AG04449 (cell line): ENCODE measurements around the gene NDP.
A peak's percentile ranks its signal among the peaks of the same experiment; 100 is the strongest.
"Not testable (repeated sequence)": the region's sequence is repeated elsewhere in the genome, so short reads cannot be mapped to it uniquely, and the experiment has no call there.

Experiments
- CTCF ChIA-PET: fragments of 350-600 bp; formaldehyde crosslinking; extraction: SDS; loops from one replicate; lab custom pipeline; 2021; ENCODE audit warnings: antibody characterized with exemption; lab: Yijun Ruan, JAX
- POLR2A ChIA-PET: fragments of 400-600, 350-600 bp; formaldehyde crosslinking; extraction: SDS; loops from one replicate; lab custom pipeline; 2020; ENCODE audit warnings: antibody characterized with exemption, inconsistent platforms; lab: Yijun Ruan, JAX
- DNase-seq: peaks from one replicate; pipeline ENCODE4 v3.0.0-alpha.2; 2010; ENCODE audit warnings: low read depth, low spot score
- H3K4me3 ChIP-seq: 2 replicates; pipeline ENCODE4 v1.5.1; 2011; ENCODE audit warnings: low read depth, mild to moderate bottlenecking, control low read depth, low read length
- TF ChIP-seq, protein P1 (sequence below): IDR thresholded peaks from one replicate; pipeline ENCODE4 v1.5.1; 2011; ENCODE audit warnings: mild to moderate bottlenecking, moderate library complexity, low read length, control low read depth, inconsistent platforms; ENCODE audit not compliant: insufficient read depth; ENCODE audit errors: missing control alignments

NDP gene

DNA sequence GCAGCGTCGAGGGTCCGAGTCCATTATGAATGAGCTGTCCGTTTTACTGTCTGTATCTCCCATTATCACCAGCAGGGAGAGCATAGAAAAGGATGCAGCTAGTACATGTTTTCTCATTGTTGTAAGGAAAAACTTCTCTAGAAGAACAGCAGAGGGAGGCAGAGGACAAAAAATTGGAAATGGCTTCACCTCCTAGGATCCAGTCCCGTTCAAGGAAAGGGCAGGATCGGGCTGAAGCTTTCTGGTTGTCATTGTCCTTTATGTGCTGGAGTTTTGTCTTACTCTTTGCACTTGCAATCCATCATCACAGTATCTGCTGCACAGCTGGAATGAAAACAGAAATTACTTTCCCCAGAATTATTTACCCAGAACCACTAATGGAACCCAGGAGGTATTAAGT is 14.7 kb downstream of the NDP start:
- ChIA-PET CTCF (interaction anchor here (0.8 to 6.3 kb wide), 20 partner anchors 8 to 1229 kb away, joined by 3 to 137 read pairs (median 4); no protein-coding TSS in a partner anchor), POLR2A (no interaction called here)
- TF ChIP-seq, protein P1, sequence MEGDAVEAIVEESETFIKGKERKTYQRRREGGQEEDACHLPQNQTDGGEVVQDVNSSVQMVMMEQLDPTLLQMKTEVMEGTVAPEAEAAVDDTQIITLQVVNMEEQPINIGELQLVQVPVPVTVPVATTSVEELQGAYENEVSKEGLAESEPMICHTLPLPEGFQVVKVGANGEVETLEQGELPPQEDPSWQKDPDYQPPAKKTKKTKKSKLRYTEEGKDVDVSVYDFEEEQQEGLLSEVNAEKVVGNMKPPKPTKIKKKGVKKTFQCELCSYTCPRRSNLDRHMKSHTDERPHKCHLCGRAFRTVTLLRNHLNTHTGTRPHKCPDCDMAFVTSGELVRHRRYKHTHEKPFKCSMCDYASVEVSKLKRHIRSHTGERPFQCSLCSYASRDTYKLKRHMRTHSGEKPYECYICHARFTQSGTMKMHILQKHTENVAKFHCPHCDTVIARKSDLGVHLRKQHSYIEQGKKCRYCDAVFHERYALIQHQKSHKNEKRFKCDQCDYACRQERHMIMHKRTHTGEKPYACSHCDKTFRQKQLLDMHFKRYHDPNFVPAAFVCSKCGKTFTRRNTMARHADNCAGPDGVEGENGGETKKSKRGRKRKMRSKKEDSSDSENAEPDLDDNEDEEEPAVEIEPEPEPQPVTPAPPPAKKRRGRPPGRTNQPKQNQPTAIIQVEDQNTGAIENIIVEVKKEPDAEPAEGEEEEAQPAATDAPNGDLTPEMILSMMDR = peak; percentile 53
- peak; percentile 46 for DNase-seq
- no peak overlapping the region for H3K4me3 ChIP-seq

DNA sequence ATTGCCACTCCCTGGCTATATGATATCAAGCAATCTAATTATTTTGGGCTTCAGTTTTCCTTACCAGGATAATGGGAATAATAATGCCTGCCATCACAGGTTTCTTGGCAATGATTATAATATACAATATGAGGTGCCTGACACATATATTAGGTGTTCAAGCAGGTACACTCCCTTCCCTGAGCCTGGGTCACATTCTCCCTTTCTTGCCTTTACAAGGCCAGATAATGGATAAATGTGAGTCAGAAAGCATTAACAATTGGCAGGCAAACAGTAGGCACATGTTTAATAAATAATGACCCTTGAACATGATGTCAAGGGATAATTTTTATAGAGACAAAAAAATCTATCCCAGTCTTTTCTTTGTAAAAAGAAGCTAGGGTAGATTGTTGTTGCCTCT is 17.2 kb downstream of the NDP start:
- POLR2A ChIA-PET = no interaction called here
- DNase-seq = no peak
- TF ChIP-seq, protein P1 = no peak
- no peak overlapping the region for H3K4me3 ChIP-seq
- CTCF ChIA-PET = interaction anchor here (1.1 kb wide), 1 partner anchor 288 kb away, joined by 3 read pairs; no protein-coding TSS in a partner anchor

DNA sequence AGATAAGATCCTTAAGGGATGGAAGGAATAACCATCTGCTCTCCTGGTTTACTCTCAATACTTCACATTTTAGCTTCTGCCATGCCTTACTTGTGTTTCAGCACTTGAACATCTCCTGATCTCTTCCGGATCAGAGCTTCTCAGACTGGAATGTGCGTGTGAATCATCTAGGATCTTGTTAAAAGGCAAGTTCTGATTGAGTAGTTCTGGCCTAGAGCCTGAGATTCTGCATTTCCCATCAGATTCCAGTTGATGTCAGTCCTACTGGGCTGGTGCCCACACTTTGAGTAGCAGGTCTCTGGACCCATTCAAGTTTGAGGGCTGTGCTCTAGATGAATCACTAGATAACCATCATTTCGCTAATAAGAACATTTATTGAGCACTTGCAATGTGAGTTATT is 20.0 kb downstream of the NDP start:
- no peak overlapping the region for H3K4me3 ChIP-seq
- ChIA-PET CTCF (interaction anchor here (1.6 kb wide), 1 partner anchor 291 kb away, joined by 11 read pairs; no protein-coding TSS in a partner anchor), POLR2A (no interaction called here)
- TF ChIP-seq, protein P1 = no peak
- DNase-seq = no peak

DNA sequence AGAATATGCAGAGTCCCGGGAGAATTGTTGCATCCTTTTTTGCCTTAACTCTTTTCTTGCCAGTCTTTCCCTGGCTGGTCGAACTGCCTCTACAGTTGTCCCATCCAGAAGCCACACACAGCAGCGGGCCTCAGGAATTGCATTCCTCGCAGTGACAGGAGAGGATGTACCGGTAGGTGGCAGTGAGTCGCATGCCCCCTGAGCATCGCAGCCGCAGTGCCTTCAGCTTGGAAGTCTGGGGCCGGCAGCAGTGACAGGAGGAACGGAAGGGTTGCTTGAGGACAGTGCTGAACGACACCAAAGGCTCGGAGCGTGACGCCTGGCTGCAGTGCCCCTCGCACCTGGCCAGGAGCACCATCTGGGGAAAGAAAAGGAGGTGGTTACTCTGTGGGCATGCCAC is 23.5 kb downstream of the NDP start:
- CTCF ChIA-PET = interaction anchor here (1.1 to 2.1 kb wide), 3 partner anchors 13 to 295 kb away, joined by 3 to 11 read pairs (median 3); no protein-coding TSS in a partner anchor

DNA sequence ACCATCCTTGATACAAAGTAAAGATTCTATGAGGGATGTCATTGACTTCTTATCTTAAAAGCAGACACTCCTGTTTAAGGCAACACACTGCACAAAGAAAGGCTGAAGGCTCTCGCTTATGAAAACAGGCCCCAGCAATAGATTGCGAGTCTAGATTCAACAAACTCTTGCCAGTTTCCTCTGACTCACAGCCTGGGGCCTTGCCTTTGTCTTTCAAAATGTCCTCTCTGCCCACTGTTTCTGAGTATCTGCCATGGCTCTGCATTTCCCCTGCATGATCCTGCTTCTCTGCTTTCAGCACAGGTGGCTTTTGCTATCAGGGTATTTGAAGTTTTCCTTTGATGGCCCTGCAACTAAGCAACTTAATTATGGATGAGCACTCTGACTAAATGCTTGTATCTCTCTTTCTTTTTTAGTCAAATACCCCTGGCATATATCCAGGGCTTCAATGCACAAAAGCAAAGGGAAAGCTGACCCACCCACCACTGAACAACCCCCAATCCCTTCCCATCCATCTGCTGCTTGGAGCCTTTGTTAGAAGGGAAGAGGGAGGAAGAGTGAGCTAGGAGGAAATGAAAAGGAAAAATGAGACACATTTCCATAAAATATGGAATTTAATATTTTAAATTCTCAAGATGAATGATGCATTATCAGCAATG is 32.2 kb downstream of the NDP start:
- ChIA-PET CTCF (interaction anchor here (1.2 kb wide), 1 partner anchor 18 kb away, joined by 5 read pairs; no protein-coding TSS in a partner anchor), POLR2A (no interaction called here)
- TF ChIP-seq, protein P1 = no peak
- no peak for DNase-seq
- no peak overlapping the region for H3K4me3 ChIP-seq

More for the DNA sequence above, 23.5 kb downstream of the NDP start:
- no peak for DNase-seq
- TF ChIP-seq, protein P1 = peak; percentile 37
- POLR2A ChIA-PET = no interaction called here
- H3K4me3 ChIP-seq = no peak overlapping the region

DNA sequence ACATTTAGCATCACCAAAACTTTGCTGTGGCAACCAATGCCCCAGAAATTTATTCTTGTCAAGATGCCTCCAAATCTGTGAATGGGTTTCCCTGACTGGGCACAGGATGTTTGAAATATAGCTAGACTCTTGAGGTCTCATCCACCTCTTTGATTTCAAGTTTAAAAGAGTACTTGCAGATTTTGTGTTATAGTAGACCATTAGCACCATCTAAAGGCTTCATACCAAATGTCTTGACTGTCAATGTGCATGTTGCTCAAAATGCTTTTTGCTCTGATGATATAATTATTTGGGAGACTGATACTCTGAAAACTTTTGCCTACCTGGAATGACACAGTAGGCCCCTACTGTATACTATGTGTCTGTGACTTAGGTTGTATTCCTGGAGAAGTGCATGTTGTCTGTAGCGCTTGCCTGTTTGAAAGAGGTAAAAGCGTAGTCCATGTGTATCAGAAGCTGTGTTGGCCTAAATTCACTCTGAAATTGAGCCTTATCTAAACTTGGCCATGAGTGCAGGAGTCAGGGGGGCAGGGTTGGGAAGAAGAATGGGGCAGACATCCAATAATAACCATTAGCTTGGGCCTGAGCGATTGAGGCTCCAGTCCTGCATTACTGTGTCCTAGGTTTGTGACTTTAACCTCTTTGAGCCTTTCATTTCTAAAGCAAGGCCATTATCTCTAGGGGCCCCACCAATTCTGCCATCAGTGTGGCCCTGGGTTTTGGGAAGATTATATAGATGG is 33.8 kb downstream of the NDP start:
- ChIA-PET CTCF (interaction anchor here (0.9 kb wide), 2 partner anchors 66 to 104 kb away, joined by 3 to 4 read pairs; no protein-coding TSS in a partner anchor), POLR2A (no interaction called here)
- TF ChIP-seq, protein P1 = no peak
- no peak overlapping the region for H3K4me3 ChIP-seq
- DNase-seq = no peak

DNA sequence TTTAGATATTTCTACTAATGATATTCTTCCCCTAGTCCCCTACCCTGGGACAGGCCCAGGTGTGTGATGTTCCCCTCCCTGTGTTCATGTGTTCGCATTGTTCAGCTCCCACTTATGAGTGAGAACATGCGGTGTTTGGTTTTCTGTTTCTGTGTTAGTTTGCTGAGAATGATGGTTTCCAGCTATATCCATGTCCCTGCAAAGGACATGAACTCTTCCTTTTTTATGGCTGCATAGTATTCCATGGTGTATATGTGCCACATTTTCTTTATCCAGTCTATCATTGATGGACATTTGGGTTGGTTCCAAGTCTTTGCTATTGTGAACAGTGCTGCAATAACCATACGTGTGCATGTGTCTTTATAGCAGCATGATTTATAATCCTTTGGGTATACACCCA is 51.2 kb downstream of the NDP start:
- POLR2A ChIA-PET, H3K4me3 ChIP-seq, CTCF ChIA-PET, DNase-seq: not testable (repeated sequence)

DNA sequence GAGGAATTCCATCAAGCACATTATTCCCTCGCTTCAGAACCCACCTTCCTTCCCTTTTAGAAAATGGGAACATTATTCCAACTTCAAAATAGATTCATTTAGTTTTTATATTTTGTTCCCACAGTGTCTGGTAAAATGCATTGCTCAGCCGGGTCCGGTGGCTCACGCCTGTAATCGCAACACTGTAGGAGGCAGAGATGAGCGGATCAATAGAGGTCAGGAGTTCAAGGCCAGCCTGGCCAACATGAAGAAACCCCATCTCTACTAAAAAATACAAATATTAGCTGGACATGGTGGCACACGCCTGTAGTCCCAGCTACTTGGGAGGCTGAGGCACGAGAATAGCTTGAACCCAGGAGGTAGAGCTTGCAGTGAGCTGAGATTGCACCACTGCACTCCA is 62.4 kb downstream of the NDP start:
- CTCF ChIA-PET, DNase-seq, H3K4me3 ChIP-seq, POLR2A ChIA-PET: not testable (repeated sequence)
